Measurements from ENCODE around the gene CCDC144A. TPM values are rescaled to one million over a fixed set of nuclear protein-coding genes. Genes with fewer than 3 reads are reported as not detected.
"Not testable (repeated sequence)": the region's sequence is repeated elsewhere in the genome, so short reads cannot be mapped to it uniquely, and the experiment has no call there.

The CCDC144A gene
- total and polyA plus RNA-seq, 11 donors: 0.31 to 4.4 (median 1.3) TPM; not detected in 1

DNA sequence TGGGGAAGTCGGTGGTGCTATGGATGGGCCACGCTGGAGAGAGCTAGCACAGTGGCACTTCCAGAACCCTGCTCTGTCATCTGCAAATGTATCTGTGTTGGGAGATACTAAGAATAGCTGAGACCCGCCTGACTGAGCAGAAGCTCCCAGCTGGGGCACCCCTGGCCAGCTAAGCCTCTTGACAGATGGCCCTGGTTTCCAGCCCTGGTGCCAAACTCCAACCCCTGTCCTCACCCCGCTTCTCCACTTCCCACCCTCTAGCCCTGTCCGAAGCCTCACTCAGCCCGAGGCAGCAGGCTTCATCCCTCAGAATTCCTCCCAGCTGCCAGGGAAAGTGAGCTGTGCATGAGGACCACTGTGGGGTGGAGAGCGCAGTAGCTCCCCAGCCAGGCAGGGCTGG, 124.4 kb downstream of the CCDC144A start:
- H3K9me3 ChIP-seq: no peaks in the 10 kb centered on the region
- intact Hi-C loops (cut with DNase I): no loop called here
- peaks cover 0 to 7% (median 0%) of the 10 kb centered on the region in 12 donors for H3K4me1 ChIP-seq
- no peak overlapping the region for H3K27ac ChIP-seq
- TF ChIP-seq, protein P1, sequence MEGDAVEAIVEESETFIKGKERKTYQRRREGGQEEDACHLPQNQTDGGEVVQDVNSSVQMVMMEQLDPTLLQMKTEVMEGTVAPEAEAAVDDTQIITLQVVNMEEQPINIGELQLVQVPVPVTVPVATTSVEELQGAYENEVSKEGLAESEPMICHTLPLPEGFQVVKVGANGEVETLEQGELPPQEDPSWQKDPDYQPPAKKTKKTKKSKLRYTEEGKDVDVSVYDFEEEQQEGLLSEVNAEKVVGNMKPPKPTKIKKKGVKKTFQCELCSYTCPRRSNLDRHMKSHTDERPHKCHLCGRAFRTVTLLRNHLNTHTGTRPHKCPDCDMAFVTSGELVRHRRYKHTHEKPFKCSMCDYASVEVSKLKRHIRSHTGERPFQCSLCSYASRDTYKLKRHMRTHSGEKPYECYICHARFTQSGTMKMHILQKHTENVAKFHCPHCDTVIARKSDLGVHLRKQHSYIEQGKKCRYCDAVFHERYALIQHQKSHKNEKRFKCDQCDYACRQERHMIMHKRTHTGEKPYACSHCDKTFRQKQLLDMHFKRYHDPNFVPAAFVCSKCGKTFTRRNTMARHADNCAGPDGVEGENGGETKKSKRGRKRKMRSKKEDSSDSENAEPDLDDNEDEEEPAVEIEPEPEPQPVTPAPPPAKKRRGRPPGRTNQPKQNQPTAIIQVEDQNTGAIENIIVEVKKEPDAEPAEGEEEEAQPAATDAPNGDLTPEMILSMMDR (IDR thresholded peaks at IDR 0.05): no peak
- no peak for TF ChIP-seq POLR2A (IDR thresholded peaks at IDR 0.05)
- no peak overlapping the region for H3K4me3 ChIP-seq
- DNase-seq (no peak), ATAC-seq (peak in 1 of 4 donors; percentile 22)
- no peaks in the 10 kb centered on the region for H3K27me3 ChIP-seq
- H3K36me3 ChIP-seq: no peaks in the 10 kb centered on the region
- 66 to 71% (median 68%) methylated on average over 2 to 7 of the region's 7 CpGs; no CpG with 5 or more reads in 1 of the 4 donors for WGBS, 4 donors

DNA sequence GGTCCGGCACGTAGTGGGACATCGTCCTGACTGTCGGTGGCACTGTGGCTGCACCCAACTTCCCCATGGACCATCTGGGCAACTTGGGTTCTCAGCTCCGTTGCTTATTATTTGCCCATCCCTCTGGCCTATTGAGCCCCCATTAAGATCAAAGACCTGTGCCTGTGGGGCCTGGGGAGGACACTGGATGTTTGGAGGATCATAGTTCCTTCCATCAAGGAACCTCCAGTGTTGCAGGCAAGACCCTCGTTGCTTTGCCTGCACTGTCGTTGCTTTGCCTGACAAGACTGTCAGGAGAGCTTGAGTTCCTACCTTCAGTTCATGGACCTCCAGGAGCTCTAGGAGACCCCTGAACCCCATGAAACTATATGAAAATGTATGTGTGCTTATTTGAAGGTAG, 127.2 kb downstream of the CCDC144A start:
- intact Hi-C loops (cut with DNase I): no loop called here
- ATAC-seq: no peak
- no peaks in the 10 kb centered on the region for H3K36me3 ChIP-seq
- H3K9me3 ChIP-seq: no peaks in the 10 kb centered on the region
- no peak for DNase-seq
- H3K27me3 ChIP-seq: no peaks in the 10 kb centered on the region
- 89 to 92% methylated on average over 7 of the region's 7 CpGs; no CpG with 5 or more reads in 2 of the 4 donors for WGBS, 4 donors
- H3K4me3 ChIP-seq: no peak overlapping the region
- H3K27ac ChIP-seq: no peak overlapping the region
- no peak for TF ChIP-seq POLR2A (IDR thresholded peaks at IDR 0.05)
- TF ChIP-seq, protein P1 (IDR thresholded peaks at IDR 0.05): no peak
- peaks cover 0 to 26% (median 10%) of the 10 kb centered on the region in 12 donors for H3K4me1 ChIP-seq

DNA sequence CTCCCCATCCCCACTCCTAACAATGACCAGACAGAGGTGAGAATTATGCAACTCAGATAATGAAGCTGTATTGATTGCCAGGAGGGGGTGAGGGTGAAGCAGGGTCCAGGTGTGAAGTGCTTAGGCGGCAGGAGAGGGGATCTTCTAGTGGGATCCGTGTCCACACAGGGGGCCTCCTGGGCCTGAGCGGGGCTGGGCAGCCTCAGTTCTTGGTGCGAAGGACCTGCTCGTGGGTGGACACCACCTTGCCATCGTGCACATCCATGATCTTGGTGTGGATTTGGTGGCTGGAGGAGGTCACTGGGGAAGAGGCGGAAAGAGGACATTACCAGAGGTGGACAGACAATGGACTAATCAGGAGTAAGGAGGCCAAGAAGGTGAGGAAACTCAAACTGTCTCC, 127.9 kb downstream of the CCDC144A start:
- H3K4me3 ChIP-seq; H3K36me3 ChIP-seq; H3K27ac ChIP-seq; H3K27me3 ChIP-seq; H3K9me3 ChIP-seq; ATAC-seq; DNase-seq; intact Hi-C loops (cut with DNase I): not testable (repeated sequence)
- 94 to 100% (median 95%) methylated on average over 4 to 7 of the region's 7 CpGs; no CpG with 5 or more reads in 1 of the 4 donors for WGBS, 4 donors
- H3K4me1 ChIP-seq: peaks cover 0 to 26% (median 10%) of the 10 kb centered on the region in 12 donors

DNA sequence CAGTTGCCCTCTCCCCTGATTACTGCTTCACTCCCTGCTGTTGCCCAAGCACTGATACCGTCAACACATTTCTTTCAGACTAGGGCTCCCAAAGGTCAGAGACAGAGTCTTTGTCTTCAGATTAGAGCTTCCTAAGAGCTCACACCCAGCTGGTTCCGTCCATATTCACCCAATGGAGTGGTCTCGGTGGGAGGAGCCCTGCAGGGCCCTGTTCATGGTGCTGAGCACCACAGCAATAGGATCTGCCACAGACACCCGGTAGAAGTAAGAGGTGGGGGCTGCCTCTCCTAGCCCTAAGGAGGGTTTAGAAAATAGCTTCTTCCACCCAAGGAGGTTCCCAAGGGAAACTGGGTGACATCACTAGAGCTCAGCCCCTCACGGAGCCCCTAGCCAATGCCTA, 128.3 kb downstream of the CCDC144A start:
- Histone ChIP-seq H3K4me3 (no peak overlapping the region), H3K36me3 (no peaks in the 10 kb centered on the region), H3K9me3 (no peaks in the 10 kb centered on the region), H3K27me3 (no peaks in the 10 kb centered on the region), H3K4me1 (peaks cover 0 to 26% (median 10%) of the 10 kb centered on the region in 12 donors), H3K27ac (no peak overlapping the region)
- intact Hi-C loops (cut with DNase I): no loop called here
- DNase-seq (no peak), ATAC-seq (no peak)
- 64 to 84% (median 81%) methylated on average over 2 to 5 of the region's 5 CpGs for WGBS, 4 donors
- no peak for TF ChIP-seq POLR2A (IDR thresholded peaks at IDR 0.05)
- TF ChIP-seq, protein P1 (IDR thresholded peaks at IDR 0.05): no peak
